GM18519 (cell line): ENCODE results near the gene FNDC1.

ENCODE experiments used
- ATAC-seq: cut with Tn5 transposase; IDR thresholded peaks from one replicate; pipeline ENCODE4 v1.9.1; 2021; ENCODE audit warnings: mild to moderate bottlenecking, moderate library complexity; ENCODE audit not compliant: unreplicated experiment, low FRiP score

FNDC1 gene

DNA sequence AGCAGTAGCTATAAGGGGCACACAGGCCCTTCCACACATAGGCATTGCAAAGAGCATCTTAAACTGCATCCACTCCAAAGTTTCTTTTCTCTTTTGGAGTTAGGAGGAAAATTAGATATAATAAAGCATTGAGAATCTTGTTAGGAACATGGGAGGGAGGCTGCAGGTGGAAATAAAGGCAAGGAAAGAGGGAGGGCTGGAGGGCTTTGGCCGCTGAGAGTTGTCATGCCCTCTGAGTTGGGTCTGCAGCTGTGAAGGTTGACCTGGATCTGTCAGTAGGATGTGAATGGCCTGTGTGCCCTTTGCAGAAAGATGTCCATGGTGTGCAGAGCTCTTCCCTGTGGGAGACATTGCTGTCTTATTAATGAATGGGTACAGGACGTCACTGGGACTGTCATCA lies 134.0 kb downstream of the FNDC1 start:
- ATAC-seq, result no peak

DNA sequence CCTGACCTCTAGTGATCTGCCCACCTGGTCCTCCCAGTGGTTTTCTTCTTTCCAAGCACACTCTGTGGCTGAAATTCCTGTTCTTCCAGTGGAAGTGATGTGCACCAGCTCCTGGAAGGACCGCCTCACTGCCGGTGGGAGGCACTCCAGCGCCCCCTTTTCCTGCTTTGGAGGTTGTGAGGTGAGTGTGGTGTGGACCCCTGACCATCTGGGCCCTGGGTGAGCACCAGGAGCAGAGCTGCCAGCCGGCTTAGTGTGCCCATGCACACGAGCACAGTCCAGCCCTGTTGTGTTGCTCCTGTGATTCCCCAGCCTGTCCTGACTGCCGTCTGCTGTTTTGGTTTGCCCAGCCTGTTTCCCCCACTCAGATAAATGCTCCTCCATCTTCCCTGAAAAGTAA lies 134.6 kb downstream of the FNDC1 start:
- ATAC-seq, result no peak

DNA sequence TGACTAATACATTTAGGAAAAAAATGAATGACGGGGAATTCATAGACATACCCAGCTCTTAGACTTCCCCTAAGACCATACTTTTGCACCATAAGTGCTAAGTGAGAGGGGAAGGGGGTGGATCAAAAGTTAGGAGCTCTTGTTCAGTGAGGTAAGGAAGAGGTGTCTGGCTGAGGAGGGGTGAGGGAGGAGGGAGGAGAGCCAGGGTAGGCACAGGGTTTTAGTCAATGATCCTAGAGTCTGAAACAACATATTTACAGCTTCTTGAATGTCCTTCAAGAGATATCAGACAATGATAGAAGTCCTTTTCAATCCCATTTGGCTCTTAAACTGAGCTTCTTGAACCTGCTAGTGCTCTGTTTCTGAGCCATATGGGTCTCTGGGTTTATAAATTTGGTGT lies 135.4 kb downstream of the FNDC1 start:
- no peak for ATAC-seq

DNA sequence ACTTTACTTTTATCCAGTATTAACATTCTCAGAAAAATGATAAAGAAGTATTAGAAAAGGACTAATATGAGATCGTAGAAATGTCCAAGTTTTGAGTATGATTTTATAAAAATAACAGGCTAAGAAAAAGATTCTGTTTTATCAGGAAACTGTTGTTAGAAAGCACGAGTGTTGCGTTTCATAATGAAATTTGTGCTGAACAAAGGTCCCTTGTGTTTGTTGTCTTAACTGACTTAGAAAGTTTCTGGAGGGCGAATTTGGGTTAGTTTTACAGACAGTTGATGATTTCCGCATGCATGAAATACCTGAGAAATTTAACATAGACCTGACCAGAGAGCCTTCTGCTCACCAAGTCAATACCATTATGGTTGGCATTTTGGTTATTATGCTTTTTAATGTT lies 136.0 kb downstream of the FNDC1 start:
- no peak for ATAC-seq

DNA sequence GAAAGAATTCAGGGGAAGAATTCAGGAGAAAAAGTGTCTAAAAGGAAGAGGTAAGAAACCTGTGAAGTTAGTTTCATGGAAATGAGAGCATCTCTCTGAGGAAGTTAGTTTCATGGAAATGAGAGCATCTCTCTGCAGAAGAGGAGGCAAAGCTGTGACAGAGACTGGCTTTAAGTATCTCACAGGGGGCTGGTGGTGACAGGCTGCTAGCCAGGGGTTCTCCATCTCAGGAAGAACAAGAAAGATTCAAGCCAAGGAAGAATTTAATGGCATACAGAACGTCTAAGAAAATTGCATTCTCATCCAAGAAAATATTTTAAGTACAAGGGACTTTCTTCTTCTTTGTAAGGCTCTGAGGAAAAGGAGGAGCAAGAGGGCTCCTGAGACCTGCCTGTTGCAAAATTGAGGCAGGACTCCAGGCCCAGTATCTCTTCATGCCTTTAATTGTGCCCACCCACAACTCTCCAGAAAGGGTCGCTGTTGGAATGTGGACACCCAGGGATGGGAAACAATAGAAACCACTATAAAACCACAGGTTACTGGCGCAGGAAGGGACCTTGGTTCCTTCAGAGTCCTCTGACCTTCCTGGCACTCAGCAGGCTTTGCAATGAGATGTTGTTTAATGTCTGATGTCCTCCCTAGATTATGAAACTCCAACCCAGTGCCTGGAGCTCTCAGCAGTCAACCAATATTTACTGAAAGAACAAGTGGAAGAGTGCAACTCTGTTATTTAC lies 136.8 kb downstream of the FNDC1 start:
- no peak for ATAC-seq

DNA sequence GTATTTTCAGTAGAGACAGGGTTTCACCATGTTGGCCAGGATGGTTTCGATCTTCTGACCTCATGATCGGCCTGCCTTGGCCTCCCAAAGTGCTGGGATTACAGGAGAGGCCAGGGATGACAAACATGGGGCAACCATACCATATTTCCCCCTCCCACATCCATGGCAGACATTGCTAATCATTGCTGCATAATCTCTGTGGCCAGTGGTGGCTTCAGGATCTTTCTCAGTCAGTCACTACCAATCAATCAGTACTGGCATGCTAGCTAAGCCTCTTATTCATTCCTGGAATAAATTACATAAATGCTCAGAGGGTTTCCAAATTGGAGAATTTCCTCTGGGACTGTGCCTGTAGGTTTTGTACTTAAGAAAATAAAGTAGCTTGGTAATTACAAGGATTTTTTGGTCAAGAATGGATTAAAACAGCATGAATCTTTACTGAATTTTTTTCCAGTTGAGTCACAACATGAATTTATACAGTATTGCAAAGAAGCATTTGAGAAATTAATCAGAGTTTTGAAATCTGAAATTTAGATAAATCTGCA lies 138.1 kb downstream of the FNDC1 start:
- ATAC-seq, result no peak

DNA sequence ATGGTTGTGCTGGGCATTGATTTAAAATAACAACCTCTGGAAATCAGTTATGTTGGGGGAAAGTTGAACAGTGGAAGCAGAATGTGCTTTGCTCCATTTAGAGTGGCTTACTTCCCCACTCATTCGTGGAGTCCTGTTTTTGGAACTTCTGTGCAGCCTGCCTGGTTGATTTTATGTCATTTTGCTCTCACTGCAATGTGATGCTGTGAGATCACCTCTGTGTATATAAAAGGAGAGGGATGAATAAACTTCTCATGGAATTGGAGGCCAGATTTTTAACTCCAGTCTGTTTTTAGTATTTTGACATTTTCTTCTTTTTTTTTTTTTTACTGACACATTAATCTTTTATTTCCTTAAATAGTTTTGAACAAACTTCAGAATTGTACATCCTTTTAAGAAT lies 139.0 kb downstream of the FNDC1 start:
- ATAC-seq, result no peak

DNA sequence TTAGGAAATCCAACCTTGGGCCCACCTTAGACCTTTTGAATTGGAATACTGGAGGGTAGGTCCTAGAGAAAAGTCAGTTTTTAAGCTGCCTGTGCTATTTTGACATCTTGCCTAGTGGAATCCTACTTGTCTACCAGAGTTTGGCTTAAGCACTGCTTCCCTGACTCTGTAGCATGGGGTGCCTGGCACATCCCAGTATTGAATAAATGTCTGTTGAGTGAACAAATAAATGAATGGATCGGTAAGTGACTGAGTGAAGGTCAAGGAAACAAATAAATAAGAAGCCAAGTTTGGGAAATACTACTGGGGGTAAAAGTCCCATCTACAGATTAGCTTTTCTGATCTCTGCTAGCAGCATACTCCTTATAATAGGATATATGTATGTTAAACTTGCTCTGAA lies 140.5 kb downstream of the FNDC1 start:
- no peak for ATAC-seq

DNA sequence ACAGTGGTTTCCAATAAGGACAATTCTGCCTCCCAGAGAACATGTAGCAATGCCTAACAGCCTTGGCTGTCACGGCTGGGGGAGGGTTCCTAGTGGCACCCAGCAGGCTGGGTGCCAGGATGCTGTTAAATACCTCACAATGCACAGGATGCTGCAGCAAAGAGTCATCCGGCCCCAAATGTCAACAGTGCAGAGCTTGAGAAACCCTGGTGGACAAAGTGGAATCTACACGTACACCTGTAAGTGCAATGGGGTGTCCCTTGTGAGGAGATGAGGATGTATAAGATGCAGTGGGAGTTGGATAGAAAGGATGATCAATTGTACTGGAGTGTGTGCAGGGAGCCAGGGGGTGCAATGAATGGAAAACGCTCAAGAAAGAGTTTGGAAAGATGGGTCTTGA lies 142.4 kb downstream of the FNDC1 start:
- no peak for ATAC-seq

DNA sequence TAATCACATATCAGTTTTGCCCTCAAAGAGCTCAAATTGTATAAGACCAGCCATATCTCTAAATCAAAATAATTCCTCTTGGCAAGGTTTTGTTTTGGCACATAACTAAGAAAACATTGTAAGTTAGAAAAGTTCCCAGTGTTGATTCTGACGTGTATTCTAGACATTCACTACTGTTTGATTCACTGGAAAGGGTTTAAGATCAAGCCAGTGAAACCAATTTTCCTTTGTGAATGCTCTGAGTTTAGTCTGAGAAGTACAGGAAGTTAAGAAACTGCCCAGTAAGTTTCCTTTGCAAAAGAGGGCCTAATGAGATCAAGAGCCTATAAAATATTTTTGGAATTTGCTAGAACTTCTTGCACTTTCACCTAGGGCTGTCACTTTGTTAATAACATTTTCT lies 143.0 kb downstream of the FNDC1 start:
- no peak for ATAC-seq

DNA sequence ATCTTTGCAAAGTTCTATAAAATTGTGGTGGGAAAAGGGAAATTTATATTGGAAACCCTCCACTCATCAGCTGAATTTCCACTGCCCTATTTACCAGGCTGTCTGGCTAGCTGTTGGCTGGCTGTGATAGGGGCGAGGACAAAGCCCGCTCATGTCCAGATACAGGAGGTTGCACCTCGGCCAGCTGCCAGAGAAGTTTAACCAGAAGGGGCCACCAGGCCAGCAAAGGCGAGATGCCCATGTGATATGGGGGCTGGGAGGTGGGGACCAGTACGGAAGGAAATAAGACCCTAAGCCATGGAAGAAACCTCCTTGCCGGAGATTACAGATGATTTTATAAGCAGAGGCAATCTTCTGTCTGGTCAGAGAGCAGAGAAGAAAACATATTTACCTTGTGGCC lies 143.8 kb downstream of the FNDC1 start:
- ATAC-seq, result no peak

DNA sequence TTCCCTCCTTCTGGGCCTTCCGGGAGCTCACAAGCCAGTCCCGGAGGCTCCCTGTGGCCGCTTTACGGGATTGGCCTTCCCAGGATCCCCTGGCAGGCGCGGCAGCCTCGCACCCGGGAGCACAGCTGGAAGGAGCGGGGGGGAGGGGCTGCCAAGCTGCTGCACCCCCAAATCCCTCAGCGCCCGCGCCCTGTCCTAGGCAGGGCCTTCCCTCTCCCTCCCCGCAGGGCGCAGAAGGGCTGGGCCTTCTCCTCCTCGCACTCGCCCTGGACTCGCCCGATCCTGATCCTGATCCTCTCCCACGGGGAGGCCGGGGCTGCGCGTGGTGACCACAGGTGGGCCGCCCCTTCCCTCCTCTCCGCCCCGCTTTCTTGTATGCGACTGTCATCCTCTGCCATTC lies 146.4 kb downstream of the FNDC1 start:
- no peak for ATAC-seq

DNA sequence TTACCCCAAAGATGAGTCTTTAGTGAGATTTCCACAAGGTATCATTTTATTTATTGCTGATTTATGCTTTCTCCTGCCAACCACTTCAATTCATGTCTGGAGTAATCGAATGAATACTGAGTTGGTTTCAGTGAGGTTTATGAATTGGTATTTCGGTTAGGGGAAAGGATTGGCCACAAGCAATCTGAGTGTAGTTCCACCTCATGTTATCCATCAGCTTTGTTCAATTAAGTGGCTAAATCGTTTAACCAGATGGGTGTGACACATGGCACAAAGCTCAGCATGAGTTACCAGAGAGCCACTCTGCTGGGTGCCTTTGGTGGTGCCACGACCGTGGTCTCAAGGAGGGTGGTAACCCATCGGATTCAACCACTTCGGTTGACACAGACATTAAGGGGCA lies 148.2 kb downstream of the FNDC1 start:
- ATAC-seq, result no peak

DNA sequence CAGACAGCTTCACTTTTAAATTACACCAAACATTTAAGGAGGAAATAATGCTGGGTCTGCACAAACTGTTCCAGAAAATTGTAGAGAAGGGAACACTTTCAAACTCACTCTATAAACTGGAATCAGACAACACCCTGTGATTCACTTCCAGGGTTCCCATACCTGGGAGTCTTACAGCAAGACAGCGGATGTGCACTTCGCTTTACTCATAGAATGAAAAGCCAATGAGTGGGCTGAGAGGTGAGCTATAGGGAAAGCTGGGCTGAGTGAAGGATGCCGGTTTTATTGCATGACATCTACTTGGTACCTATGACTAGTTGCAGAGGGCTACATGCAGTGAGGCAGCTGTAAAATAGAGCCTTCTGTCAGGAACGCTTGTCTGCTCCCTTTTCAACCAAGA lies 152.1 kb downstream of the FNDC1 start:
- no peak for ATAC-seq
